T-cell (primary cell): Measurements from ENCODE around the gene SPATA22. TPM values are rescaled to one million over a fixed set of nuclear protein-coding genes. Genes with fewer than 3 reads are reported as not detected.

Experiments used
- ATAC-seq, 4 experiments: fragments of 200-7000 bp in 3 of 4; fragments of 150-1000 bp in 1 of 4; cut with Tn5 transposase; replicated peaks in 1 of 4; 1 replicate in 3 of 4; 2 replicates in 1 of 4; pipeline ENCODE4 v1.10.0; 2021; ENCODE audit warnings: moderate library complexity in 3 of 4, mild to moderate bottlenecking in 2 of 4, moderate number of reproducible peaks in 1 of 4
- CTCF ChIA-PET, 2 donors: fragments of 300-600 bp; sonication (Branson Sonifier 250); formaldehyde crosslinking; loops; one replicate each; lab custom pipeline; 2022; ENCODE audit warnings: antibody characterized with exemption in 2 of 2; lab: Charles Lee
- POLR2A ChIA-PET, 2 donors: fragments of 300-600 bp; sonication (Branson Sonifier 250); formaldehyde crosslinking; loops; one replicate each; lab custom pipeline; 2022; ENCODE audit warnings: antibody characterized with exemption in 2 of 2; lab: Charles Lee
- DNase-seq, 35 experiments: peaks; one replicate each; pipeline versions ENCODE4 v3.0.0 to v3.0.0-alpha.2; 2013 to 2023
- H3K27ac ChIP-seq: one replicate; pipeline ENCODE4 v1.5.1; 2013; ENCODE audit warnings: low read length
- H3K27me3 ChIP-seq, 2 experiments: replicated peaks in 1 of 2; 1 replicate in 1 of 2; 2 replicates in 1 of 2; pipeline versions ENCODE4 v1.6.1 to v1.7.0; 2013; ENCODE audit warnings: low read length in 1 of 2, mixed read lengths in 1 of 2; ENCODE audit not compliant: control insufficient read depth in 2 of 2, insufficient read depth in 2 of 2; ENCODE audit errors: extremely low read depth in 1 of 2
- H3K36me3 ChIP-seq, 2 donors: 1 replicate in 1 of 2; 2 replicates in 1 of 2; pipeline versions ENCODE4 v1.6.1 to v1.7.0; 2013; ENCODE audit warnings: low read length in 1 of 2; ENCODE audit not compliant: control insufficient read depth in 2 of 2, insufficient read depth in 1 of 2; ENCODE audit errors: extremely low read depth in 1 of 2
- H3K4me1 ChIP-seq, 2 experiments: 1 replicate in 1 of 2; 2 replicates in 1 of 2; pipeline versions ENCODE4 v1.6.1 to v1.7.0; 2013; ENCODE audit warnings: low read length in 2 of 2, mixed read lengths in 1 of 2; ENCODE audit not compliant: insufficient read depth in 2 of 2, control insufficient read depth in 1 of 2; ENCODE audit errors: extremely low read depth in 1 of 2
- H3K4me3 ChIP-seq, 2 donors: 1 replicate in 1 of 2; 2 replicates in 1 of 2; pipeline versions ENCODE4 v1.5.1 to v1.7.0; 2013; ENCODE audit warnings: mild to moderate bottlenecking in 2 of 2, low read length in 1 of 2, moderate library complexity in 1 of 2; ENCODE audit not compliant: control insufficient read depth in 1 of 2; ENCODE audit errors: extremely low read depth in 1 of 2
- H3K9me3 ChIP-seq: 2 replicates; pipeline ENCODE4 v1.7.0; 2013
- H3K27ac Mint-ChIP-seq, 2 donors: one replicate each; pipeline ENCODE4 v1.8.0; 2020 to 2021; ENCODE audit warnings: mild to moderate bottlenecking in 2 of 2, mixed read lengths in 2 of 2
- H3K27me3 Mint-ChIP-seq, 2 donors: one replicate each; pipeline ENCODE4 v1.8.0; 2021 to 2022; ENCODE audit warnings: mixed read lengths in 2 of 2
- H3K36me3 Mint-ChIP-seq: one replicate; pipeline ENCODE4 v1.8.0; 2021; ENCODE audit warnings: mixed read lengths
- H3K4me1 Mint-ChIP-seq, 3 donors: one replicate each; pipeline ENCODE4 v1.8.0; 2020 to 2022; ENCODE audit warnings: mixed read lengths in 3 of 3, mild to moderate bottlenecking in 1 of 3
- H3K4me3 Mint-ChIP-seq, 3 donors: one replicate each; pipeline ENCODE4 v1.8.0; 2020 to 2022; ENCODE audit warnings: mild to moderate bottlenecking in 3 of 3, mixed read lengths in 3 of 3, moderate library complexity in 3 of 3
- H3K9me3 Mint-ChIP-seq, 3 donors: one replicate each; pipeline ENCODE4 v1.8.0; 2020 to 2022; ENCODE audit warnings: mixed read lengths in 3 of 3
- WGBS: methylation state at CpG from one replicate; pipeline ENCODE4 v1.1.5; 2013; ENCODE audit warnings: missing lambda C conversion rate; ENCODE audit not compliant: insufficient coverage; 5-methylcytosine and 5-hydroxymethylcytosine counted together
- total RNA-seq, 35 experiments: library from RNA in 6 of 35; stranded (reverse) in 6 of 35; fragments of 120-200 nt in 1 of 35; gene quantifications; one replicate each; pipeline versions ENCODE4 v1.2.1 to v1.2.4 and lab custom pipeline; 2013 to 2026

SPATA22 gene
- total RNA-seq, 5 donors from 2014 or later (not counting 1 experiment from before 2014, with no cell fraction given) = 1.3 to 1.5 TPM; not detected in 3

GRCh38 chr17:3511852-3512504, 40.4 kb upstream of the SPATA22 start:
- H3K9me3 ChIP-seq = no peaks in the 10 kb centered on the region
- POLR2A ChIA-PET = no interaction called here
- WGBS = 83% methylated on average over 2 of the region's 8 CpGs

GRCh38 chr17:3510090-3510489, 38.5 kb upstream of the SPATA22 start:
- Histone ChIP-seq H3K4me1 (no peaks in the 10 kb centered on the region), H3K4me3 (no peak overlapping the region), H3K36me3 (no peaks in the 10 kb centered on the region), H3K9me3 (no peaks in the 10 kb centered on the region), H3K27ac (no peak overlapping the region), H3K27me3 (no peaks in the 10 kb centered on the region)
- no peaks in the 10 kb centered on the region for H3K9me3 Mint-ChIP-seq
- CTCF ChIA-PET = no interaction called here
- no peak overlapping the region for H3K27ac Mint-ChIP-seq
- no peaks in the 10 kb centered on the region for H3K36me3 Mint-ChIP-seq
- H3K4me1 Mint-ChIP-seq = peaks cover 0 to 2% (median 0%) of the 10 kb centered on the region in 3 donors
- peaks cover 5 to 22% of the 10 kb centered on the region in 2 donors for H3K27me3 Mint-ChIP-seq
- POLR2A ChIA-PET = no interaction called here
- no peak for ATAC-seq
- WGBS = 96% methylated on average over 5 of the region's 7 CpGs
- no peak overlapping the region for H3K4me3 Mint-ChIP-seq
- no peak for DNase-seq

More at GRCh38 chr17:3511852-3512504, 40.4 kb upstream of the SPATA22 start:
- Mint-ChIP-seq H3K27ac (no peak overlapping the region), H3K36me3 (no peaks in the 10 kb centered on the region), H3K4me1 (peaks cover 0 to 5% (median 0%) of the 10 kb centered on the region in 3 donors), H3K4me3 (no peak overlapping the region), H3K9me3 (no peaks in the 10 kb centered on the region), H3K27me3 (peaks cover 1 to 19% of the 10 kb centered on the region in 2 donors)
- ATAC-seq = no peak
- no peaks in the 10 kb centered on the region for H3K27me3 ChIP-seq
- CTCF ChIA-PET = no interaction called here
- no peaks in the 10 kb centered on the region for H3K4me1 ChIP-seq
- H3K36me3 ChIP-seq = no peaks in the 10 kb centered on the region
- no peak for DNase-seq
- no peak overlapping the region for H3K4me3 ChIP-seq
- H3K27ac ChIP-seq = no peak overlapping the region

- Histone ChIP-seq H3K9me3 (no peaks in the 10 kb centered on the region), H3K36me3 (no peaks in the 10 kb centered on the region), H3K27ac (no peak overlapping the region), H3K4me1 (no peaks in the 10 kb centered on the region), H3K4me3 (no peak overlapping the region), H3K27me3 (peaks cover 0 to under 1% of the 10 kb centered on the region in 2 experiments)
- Mint-ChIP-seq H3K27me3 (peaks cover 5 to 24% of the 10 kb centered on the region in 2 donors), H3K4me1 (no peaks in the 10 kb centered on the region), H3K27ac (no peak overlapping the region), H3K36me3 (no peaks in the 10 kb centered on the region), H3K9me3 (no peaks in the 10 kb centered on the region), H3K4me3 (no peak overlapping the region)
- no peak for DNase-seq
- WGBS = 60% methylated on average over 1 of the region's 3 CpGs
- no peak for ATAC-seq
- ChIA-PET POLR2A (no interaction called here), CTCF (no interaction called here)
Measured at GRCh38 chr17:3507869-3508268, 36.2 kb upstream of the SPATA22 start.

- no peaks in the 10 kb centered on the region for H3K4me1 ChIP-seq
- peaks cover 0 to 3% of the 10 kb centered on the region in 2 experiments for H3K27me3 ChIP-seq
- CTCF ChIA-PET = no interaction called here
- no peak overlapping the region for H3K4me3 ChIP-seq
- no peak overlapping the region for H3K27ac Mint-ChIP-seq
- no peaks in the 10 kb centered on the region for H3K4me1 Mint-ChIP-seq
- WGBS = no CpG with 5 or more reads among the region's 1 CpG
- H3K36me3 Mint-ChIP-seq = no peaks in the 10 kb centered on the region
- ATAC-seq (no peak), DNase-seq (no peak)
- POLR2A ChIA-PET = no interaction called here
- no peak overlapping the region for H3K27ac ChIP-seq
- no peaks in the 10 kb centered on the region for H3K9me3 Mint-ChIP-seq
- no peaks in the 10 kb centered on the region for H3K9me3 ChIP-seq
- H3K27me3 Mint-ChIP-seq = peaks cover 5 to 22% of the 10 kb centered on the region in 2 donors
- no peaks in the 10 kb centered on the region for H3K36me3 ChIP-seq
- H3K4me3 Mint-ChIP-seq = no peak overlapping the region
Measured at GRCh38 chr17:3507071-3507470, 35.5 kb upstream of the SPATA22 start.

GRCh38 chr17:3506054-3506453, 34.4 kb upstream of the SPATA22 start:
- Histone ChIP-seq H3K27ac (no peak overlapping the region), H3K27me3 (peaks cover 0 to 3% of the 10 kb centered on the region in 2 experiments), H3K4me3 (no peak overlapping the region), H3K4me1 (no peaks in the 10 kb centered on the region), H3K36me3 (no peaks in the 10 kb centered on the region), H3K9me3 (no peaks in the 10 kb centered on the region)
- Mint-ChIP-seq H3K4me1 (no peaks in the 10 kb centered on the region), H3K27me3 (peaks cover 4 to 15% of the 10 kb centered on the region in 2 donors), H3K27ac (no peak overlapping the region), H3K36me3 (no peaks in the 10 kb centered on the region), H3K9me3 (no peaks in the 10 kb centered on the region), H3K4me3 (no peak overlapping the region)
- ChIA-PET POLR2A (no interaction called here), CTCF (no interaction called here)
- WGBS = 86% methylated on average over 1 of the region's 2 CpGs
- no peak for ATAC-seq
- DNase-seq = no peak

GRCh38 chr17:3505008-3505407, 33.4 kb upstream of the SPATA22 start:
- DNase-seq (no peak), ATAC-seq (no peak)
- H3K9me3 ChIP-seq = no peaks in the 10 kb centered on the region
- H3K27ac Mint-ChIP-seq = no peak overlapping the region
- 95% methylated on average over 5 of the region's 7 CpGs for WGBS
- H3K4me3 ChIP-seq = no peak overlapping the region
- POLR2A ChIA-PET = no interaction called here
- no peak overlapping the region for H3K27ac ChIP-seq
- no peaks in the 10 kb centered on the region for H3K36me3 Mint-ChIP-seq
- no peaks in the 10 kb centered on the region for H3K4me1 ChIP-seq
- H3K9me3 Mint-ChIP-seq = no peaks in the 10 kb centered on the region
- H3K4me1 Mint-ChIP-seq = no peaks in the 10 kb centered on the region
- H3K27me3 Mint-ChIP-seq = peaks cover 5 to 15% of the 10 kb centered on the region in 2 donors
- no peak overlapping the region for H3K4me3 Mint-ChIP-seq
- no peaks in the 10 kb centered on the region for H3K36me3 ChIP-seq
- peaks cover 0 to 6% of the 10 kb centered on the region in 2 experiments for H3K27me3 ChIP-seq
- CTCF ChIA-PET = no interaction called here
